ENCODE measurements around the gene PLXNB1. TPM values are rescaled to one million over a fixed set of nuclear protein-coding genes. Genes with fewer than 3 reads are reported as not detected.

PLXNB1 gene
- total RNA-seq, 1 experiment from 2014 or later: 35.6 TPM

- H3K9ac ChIP-seq (ENCODE audit: low read length): peak overlapping the region; percentile 82
- no peak overlapping the region for H2AFZ ChIP-seq (ENCODE audit: low read depth, low read length, poor library complexity, severe bottlenecking)
- no peaks in the 10 kb centered on the region for H3K9me3 ChIP-seq (ENCODE audit: control insufficient read depth in 1 of 2, insufficient read depth in 1 of 2, low read depth in 1 of 2, low read length in 2 of 2)
- H3K27ac ChIP-seq (ENCODE audit: low read depth, low read length): peak overlapping the region; percentile 98
- peaks cover 31% of the 10 kb centered on the region for H3K79me2 ChIP-seq (ENCODE audit: insufficient read depth, low read length)
- ATAC-seq (no peak), DNase-seq (ENCODE audit: low read depth, low spot score) (no peak)
- peaks cover 16 to 33% of the 10 kb centered on the region in 2 experiments for H3K4me1 ChIP-seq (ENCODE audit: control insufficient read depth in 1 of 2, insufficient read depth in 2 of 2, low read length in 2 of 2)
- H4K20me1 ChIP-seq (ENCODE audit: insufficient read depth): no peaks in the 10 kb centered on the region
- no peaks in the 10 kb centered on the region for H3K9me2 ChIP-seq (ENCODE audit: insufficient read depth)
- no peaks in the 10 kb centered on the region for H3K27me3 ChIP-seq (ENCODE audit: insufficient read depth, low read length)
- TF ChIP-seq CTCF (IDR thresholded peaks at IDR 0.05 in 2 of 3, conservative IDR thresholded peaks at IDR 0.05 in 1 of 3; ENCODE audit: borderline replicate concordance in 1 of 3, insufficient read depth in 1 of 3, low read depth in 2 of 3, low read length in 2 of 3) (no peak), ZBTB33 (IDR thresholded peaks at IDR 0.05; ENCODE audit: extremely low read depth, insufficient replicate concordance, low read length) (no peak), SIN3A (IDR thresholded peaks at IDR 0.05; ENCODE audit: low read depth) (no peak), SRF (IDR thresholded peaks at IDR 0.05; ENCODE audit: low read depth) (no peak), ZFX (IDR thresholded peaks at IDR 0.05) (no peak), POLR2A (IDR thresholded peaks at IDR 0.05; ENCODE audit: borderline replicate concordance, extremely low read depth, insufficient read depth, insufficient read length) (no peak), ATF3 (IDR thresholded peaks at IDR 0.05) (no peak), RAD21 (IDR thresholded peaks at IDR 0.05; ENCODE audit: low read depth) (no peak)
- ChIA-PET CTCF (interaction anchor here (0.9 to 3.3 kb wide), 3 partner anchors 9 to 85 kb away, joined by 3 to 19 read pairs (median 3); no protein-coding TSS in a partner anchor), RAD21 (ENCODE audit: low non-redundant PET in 1 of 2, low total read pairs in 2 of 2, uncharacterized antibody in 2 of 2, unreplicated experiment in 2 of 2) (interaction anchor here (1.0 to 1.7 kb wide), 2 partner anchors 84 to 85 kb away, joined by 3 to 6 read pairs; no protein-coding TSS in a partner anchor), POLR2A (no interaction called here)
- no peak overlapping the region for H3K4me3 ChIP-seq (replicated peaks in 1 of 2; ENCODE audit: low read depth in 1 of 2, low read length in 2 of 2)
- intact Hi-C loops (cut with micrococcal nuclease): loop anchor here (1.0 to 2.0 kb wide), 3 partner anchors 43 to 170 kb away; partner anchors contain the start of gene SLC26A6
- H3K4me2 ChIP-seq (ENCODE audit: low read length): peak overlapping the region; percentile 92
- BruUV-seq (replicated peaks): no TSS peak
- H3K36me3 ChIP-seq (ENCODE audit: control insufficient read depth in 1 of 2, insufficient read depth in 2 of 2, low read length in 2 of 2): peaks cover 12 to 28% of the 10 kb centered on the region in 2 experiments
Measured at GRCh38 chr3:48464713-48465221, 34.9 kb upstream of the PLXNB1 start.
